ENCODE data around the gene POU2AF1. TPM values are rescaled to one million over a fixed set of nuclear protein-coding genes. Genes with fewer than 3 reads are reported as not detected.

Gene POU2AF1
- total and polyA plus RNA-seq, 2 experiments from 2014 or later = not detected

GRCh38 chr11:111387363-111387762 is 8.3 kb upstream of the POU2AF1 start:
- Histone ChIP-seq H3F3A (replicated peaks; ENCODE audit: low read depth) (no peaks in the 10 kb centered on the region), H3K4me3 (no peak overlapping the region), H3K4me2 (no peak overlapping the region), H3K79me2 (replicated peaks; ENCODE audit: insufficient read depth) (no peaks in the 10 kb centered on the region), H3K9me2 (ENCODE audit: insufficient read depth) (peaks cover 9% of the 10 kb centered on the region), H3K27me3 (ENCODE audit: insufficient read depth) (no peaks in the 10 kb centered on the region), H4K20me1 (replicated peaks; ENCODE audit: insufficient read depth) (no peaks in the 10 kb centered on the region), H3K27ac (ENCODE audit: low read depth) (no peak overlapping the region), H3K36me3 (ENCODE audit: insufficient read depth) (no peaks in the 10 kb centered on the region), H2AFZ (no peak overlapping the region; the same call in 1 of the 2 replicates), H3K4me1 (ENCODE audit: insufficient read depth) (no peaks in the 10 kb centered on the region)
- Mint-ChIP-seq H3K9me3 (no peaks in the 10 kb centered on the region), H3K4me3 (no peak overlapping the region), H3K27me3 (ENCODE audit: insufficient read depth, low read depth, poor library complexity) (no peaks in the 10 kb centered on the region), H3K36me3 (ENCODE audit: low read depth) (no peaks in the 10 kb centered on the region), H3K4me1 (peaks cover 2% of the 10 kb centered on the region; the same call in 1 of the 3 replicates), H3K27ac (no peak overlapping the region)
- ATAC-seq (no peak), DNase-seq (ENCODE audit: low spot score) (no peak)
- no peak for TF ChIP-seq STAT1 (IDR thresholded peaks at IDR 0.05; ENCODE audit: unreplicated experiment)

GRCh38 chr11:111386611-111387150 is 7.6 kb upstream of the POU2AF1 start:
- no peaks in the 10 kb centered on the region for H3K27me3 ChIP-seq (ENCODE audit: insufficient read depth)
- H2AFZ ChIP-seq = no peak overlapping the region; the same call in 1 of the 2 replicates
- H3K9me3 Mint-ChIP-seq = no peaks in the 10 kb centered on the region
- no peak overlapping the region for H3K27ac Mint-ChIP-seq
- no peak for TF ChIP-seq ETS1 (IDR thresholded peaks at IDR 0.05)
- TF ChIP-seq STAT1 (IDR thresholded peaks at IDR 0.05; ENCODE audit: unreplicated experiment) = no peak
- TF ChIP-seq NANOG (IDR thresholded peaks at IDR 0.05; ENCODE audit: borderline replicate concordance) = no peak
- TF ChIP-seq, protein P1, sequence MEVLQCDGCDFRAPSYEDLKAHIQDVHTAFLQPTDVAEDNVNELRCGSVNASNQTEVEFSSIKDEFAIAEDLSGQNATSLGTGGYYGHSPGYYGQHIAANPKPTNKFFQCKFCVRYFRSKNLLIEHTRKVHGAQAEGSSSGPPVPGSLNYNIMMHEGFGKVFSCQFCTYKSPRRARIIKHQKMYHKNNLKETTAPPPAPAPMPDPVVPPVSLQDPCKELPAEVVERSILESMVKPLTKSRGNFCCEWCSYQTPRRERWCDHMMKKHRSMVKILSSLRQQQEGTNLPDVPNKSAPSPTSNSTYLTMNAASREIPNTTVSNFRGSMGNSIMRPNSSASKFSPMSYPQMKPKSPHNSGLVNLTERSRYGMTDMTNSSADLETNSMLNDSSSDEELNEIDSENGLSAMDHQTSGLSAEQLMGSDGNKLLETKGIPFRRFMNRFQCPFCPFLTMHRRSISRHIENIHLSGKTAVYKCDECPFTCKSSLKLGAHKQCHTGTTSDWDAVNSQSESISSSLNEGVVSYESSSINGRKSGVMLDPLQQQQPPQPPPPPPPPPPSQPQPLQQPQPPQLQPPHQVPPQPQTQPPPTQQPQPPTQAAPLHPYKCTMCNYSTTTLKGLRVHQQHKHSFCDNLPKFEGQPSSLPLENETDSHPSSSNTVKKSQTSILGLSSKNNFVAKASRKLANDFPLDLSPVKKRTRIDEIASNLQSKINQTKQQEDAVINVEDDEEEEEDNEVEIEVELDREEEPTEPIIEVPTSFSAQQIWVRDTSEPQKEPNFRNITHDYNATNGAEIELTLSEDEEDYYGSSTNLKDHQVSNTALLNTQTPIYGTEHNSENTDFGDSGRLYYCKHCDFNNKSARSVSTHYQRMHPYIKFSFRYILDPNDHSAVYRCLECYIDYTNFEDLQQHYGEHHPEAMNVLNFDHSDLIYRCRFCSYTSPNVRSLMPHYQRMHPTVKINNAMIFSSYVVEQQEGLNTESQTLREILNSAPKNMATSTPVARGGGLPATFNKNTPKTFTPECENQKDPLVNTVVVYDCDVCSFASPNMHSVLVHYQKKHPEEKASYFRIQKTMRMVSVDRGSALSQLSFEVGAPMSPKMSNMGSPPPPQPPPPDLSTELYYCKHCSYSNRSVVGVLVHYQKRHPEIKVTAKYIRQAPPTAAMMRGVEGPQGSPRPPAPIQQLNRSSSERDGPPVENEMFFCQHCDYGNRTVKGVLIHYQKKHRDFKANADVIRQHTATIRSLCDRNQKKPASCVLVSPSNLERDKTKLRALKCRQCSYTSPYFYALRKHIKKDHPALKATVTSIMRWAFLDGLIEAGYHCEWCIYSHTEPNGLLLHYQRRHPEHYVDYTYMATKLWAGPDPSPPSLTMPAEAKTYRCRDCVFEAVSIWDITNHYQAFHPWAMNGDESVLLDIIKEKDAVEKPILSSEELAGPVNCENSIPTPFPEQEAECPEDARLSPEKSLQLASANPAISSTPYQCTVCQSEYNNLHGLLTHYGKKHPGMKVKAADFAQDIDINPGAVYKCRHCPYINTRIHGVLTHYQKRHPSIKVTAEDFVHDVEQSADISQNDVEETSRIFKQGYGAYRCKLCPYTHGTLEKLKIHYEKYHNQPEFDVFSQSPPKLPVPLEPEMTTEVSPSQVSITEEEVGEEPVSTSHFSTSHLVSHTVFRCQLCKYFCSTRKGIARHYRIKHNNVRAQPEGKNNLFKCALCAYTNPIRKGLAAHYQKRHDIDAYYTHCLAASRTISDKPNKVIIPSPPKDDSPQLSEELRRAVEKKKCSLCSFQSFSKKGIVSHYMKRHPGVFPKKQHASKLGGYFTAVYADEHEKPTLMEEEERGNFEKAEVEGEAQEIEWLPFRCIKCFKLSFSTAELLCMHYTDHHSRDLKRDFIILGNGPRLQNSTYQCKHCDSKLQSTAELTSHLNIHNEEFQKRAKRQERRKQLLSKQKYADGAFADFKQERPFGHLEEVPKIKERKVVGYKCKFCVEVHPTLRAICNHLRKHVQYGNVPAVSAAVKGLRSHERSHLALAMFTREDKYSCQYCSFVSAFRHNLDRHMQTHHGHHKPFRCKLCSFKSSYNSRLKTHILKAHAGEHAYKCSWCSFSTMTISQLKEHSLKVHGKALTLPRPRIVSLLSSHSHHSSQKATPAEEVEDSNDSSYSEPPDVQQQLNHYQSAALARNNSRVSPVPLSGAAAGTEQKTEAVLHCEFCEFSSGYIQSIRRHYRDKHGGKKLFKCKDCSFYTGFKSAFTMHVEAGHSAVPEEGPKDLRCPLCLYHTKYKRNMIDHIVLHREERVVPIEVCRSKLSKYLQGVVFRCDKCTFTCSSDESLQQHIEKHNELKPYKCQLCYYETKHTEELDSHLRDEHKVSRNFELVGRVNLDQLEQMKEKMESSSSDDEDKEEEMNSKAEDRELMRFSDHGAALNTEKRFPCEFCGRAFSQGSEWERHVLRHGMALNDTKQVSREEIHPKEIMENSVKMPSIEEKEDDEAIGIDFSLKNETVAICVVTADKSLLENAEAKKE (CRISPR knock-in tag; IDR thresholded peaks at IDR 0.05) = no peak
- DNase-seq (ENCODE audit: low spot score) = no peak
- no peaks in the 10 kb centered on the region for H3K36me3 Mint-ChIP-seq (ENCODE audit: low read depth)
- peaks cover 2% of the 10 kb centered on the region for H3K27me3 Mint-ChIP-seq (ENCODE audit: insufficient read depth, low read depth, poor library complexity)
- H3K9me2 ChIP-seq (ENCODE audit: insufficient read depth) = peaks cover 9% of the 10 kb centered on the region
- no peak overlapping the region for H3K4me3 ChIP-seq
- no peak for ATAC-seq
- H3K27ac ChIP-seq (ENCODE audit: low read depth) = no peak overlapping the region
- H3K36me3 ChIP-seq (ENCODE audit: insufficient read depth) = no peaks in the 10 kb centered on the region
- no peak overlapping the region for H3K4me3 Mint-ChIP-seq
- H3K79me2 ChIP-seq (replicated peaks; ENCODE audit: insufficient read depth) = no peaks in the 10 kb centered on the region
- no peaks in the 10 kb centered on the region for H4K20me1 ChIP-seq (replicated peaks; ENCODE audit: insufficient read depth)
- peaks cover 2% of the 10 kb centered on the region; the same call in 1 of the 3 replicates for H3K4me1 Mint-ChIP-seq
- no peaks in the 10 kb centered on the region for H3F3A ChIP-seq (replicated peaks; ENCODE audit: low read depth)
- H3K4me1 ChIP-seq (ENCODE audit: insufficient read depth) = no peaks in the 10 kb centered on the region
- H3K4me2 ChIP-seq = no peak overlapping the region

All from GM23338 (cell line).